Nucleus accumbens (tissue), 56 donors: ENCODE data around the gene ZNF132.
A peak's percentile ranks its signal among the peaks of the same experiment; 100 is the strongest.
"Not testable (repeated sequence)": the region's sequence is repeated elsewhere in the genome, so short reads cannot be mapped to it uniquely, and the experiment has no call there.

ENCODE experiments used
- DNase-seq, 56 donors: peaks; one replicate each; lab custom pipeline; 2025; lab: John Stamatoyannopoulos, UW

ZNF132 gene

GRCh38 chr19:58468216-58468839 lies 28.4 kb upstream of the ZNF132 start:
- DNase-seq: no peak

- peak; percentile 79 to 99 (median 97) for DNase-seq
These were observed 27.0 kb upstream of the ZNF132 start, which contains the start of gene ZNF324 for GRCh38 chr19:58466760-58467589. Gene ZNF324, plus strand, starts transcription at chr19:58467080. Its CDS starts 2,106 bp downstream, at chr19:58469186.

- no peak for DNase-seq
These were observed 26.3 kb upstream of the ZNF132 start for GRCh38 chr19:58466089-58466759.

GRCh38 chr19:58460039-58460438 lies 20.1 kb upstream of the ZNF132 start:
- peak in 2 of 56 donors; percentile 14 to 17 for DNase-seq

GRCh38 chr19:58456111-58456510 lies 16.2 kb upstream of the ZNF132 start:
- DNase-seq: no peak

- DNase-seq: no peak
These were observed 15.4 kb upstream of the ZNF132 start for GRCh38 chr19:58455306-58455705.

GRCh38 chr19:58453743-58454142 lies 13.8 kb upstream of the ZNF132 start:
- no peak for DNase-seq

GRCh38 chr19:58451358-58452101 lies 11.6 kb upstream of the ZNF132 start, which contains the start of gene ZNF324B:
Gene ZNF324B, plus strand, starts transcription at chr19:58451622. Its CDS starts 2,080 bp downstream, at chr19:58453702.
- DNase-seq: peak; percentile 75 to 99 (median 95)

GRCh38 chr19:58450856-58451357 lies 11.0 kb upstream of the ZNF132 start:
- peak in 1 of 56 donors; percentile 53 for DNase-seq

- DNase-seq: not testable (repeated sequence)
These were observed 10.0 kb upstream of the ZNF132 start for GRCh38 chr19:58449980-58450379.

- DNase-seq: not testable (repeated sequence)
These were observed 8.9 kb upstream of the ZNF132 start for GRCh38 chr19:58448860-58449259.

GRCh38 chr19:58442986-58443385 lies 3.0 kb upstream of the ZNF132 start:
- DNase-seq: not testable (repeated sequence)

- DNase-seq: peak in 7 of 56 donors; percentile 25 to 47 (median 32)
These were observed 603 bp upstream of the ZNF132 start for GRCh38 chr19:58440556-58440955.

GRCh38 chr19:58434217-58434616 lies 5.7 kb downstream of the ZNF132 start:
- DNase-seq: no peak

GRCh38 chr19:58429745-58430144 lies 10.2 kb downstream of the ZNF132 start:
- DNase-seq: no peak

- DNase-seq: no peak
These were observed 11.3 kb downstream of the ZNF132 start for GRCh38 chr19:58428617-58429016.

GRCh38 chr19:58417071-58417470 lies 22.9 kb downstream of the ZNF132 start:
- no peak for DNase-seq

GRCh38 chr19:58416604-58417003 lies 23.3 kb downstream of the ZNF132 start:
- DNase-seq: no peak

GRCh38 chr19:58409010-58409790 lies 30.8 kb downstream of the ZNF132 start:
- peak in 9 of 56 donors; percentile 6 to 44 (median 32) for DNase-seq
